ENCODE data around the gene RPGRIP1.

GRCh38 chr14:21279783-21280182 lies at the start of gene RPGRIP1:
- TF ChIP-seq CTCF (IDR thresholded peaks at IDR 0.05) = no peak
- TF ChIP-seq POLR2A (IDR thresholded peaks at IDR 0.05) = no peak
